ENCODE measurements around the gene MLST8.

MLST8 gene

DNA sequence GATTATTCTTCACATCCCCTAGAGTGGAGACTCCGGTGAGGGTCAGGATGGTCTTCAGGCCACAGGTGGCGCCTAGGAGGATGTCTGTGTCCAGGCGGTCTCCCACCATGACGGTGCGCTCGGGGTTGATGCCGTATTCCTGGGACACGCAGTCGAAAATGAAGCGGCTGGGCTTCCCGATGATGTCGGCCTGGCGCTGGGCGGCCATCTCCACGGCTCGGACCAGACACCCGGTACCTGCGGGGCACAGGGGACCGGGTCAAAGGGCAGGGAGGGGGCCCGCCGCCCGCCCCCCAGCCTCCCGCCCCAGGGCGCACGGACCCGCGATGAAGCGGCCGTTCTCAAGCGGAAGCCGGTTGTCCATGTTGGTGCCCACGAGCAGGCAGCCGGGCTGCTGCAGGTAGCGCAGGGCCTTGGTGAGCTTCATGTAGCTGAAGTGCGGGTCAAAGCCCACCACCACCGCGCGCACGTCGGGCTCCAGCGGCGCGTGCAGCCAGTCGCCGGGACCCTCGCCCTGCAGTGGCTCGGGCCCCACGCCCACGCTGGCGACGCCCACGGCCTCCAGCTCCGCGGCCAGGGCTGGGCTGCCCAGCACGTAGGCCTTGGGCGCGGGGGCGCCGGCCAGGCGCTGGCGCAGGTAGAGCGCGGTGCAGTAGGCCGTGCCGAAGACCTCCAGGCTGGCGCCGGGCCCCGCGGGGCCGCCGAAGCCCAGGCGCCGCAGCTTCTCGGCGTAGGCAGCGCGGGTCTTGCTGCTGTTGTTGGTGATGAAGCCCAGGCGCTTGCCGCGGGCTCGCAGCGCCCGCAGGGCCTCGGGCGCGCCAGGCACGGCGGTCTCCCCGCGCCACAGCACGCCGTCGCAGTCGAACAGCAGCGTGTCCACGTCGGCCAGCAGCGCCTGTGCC, 8.8 kb downstream of the MLST8 start:
- peaks cover 3 to 29% (median 22%) of the 10 kb centered on the region in 4 donors for H3K4me1 ChIP-seq
- no peaks in the 10 kb centered on the region for H3K9me3 ChIP-seq
- H3K27ac ChIP-seq = peak overlapping the region; percentile 77 to 80
- TF ChIP-seq, protein P1, sequence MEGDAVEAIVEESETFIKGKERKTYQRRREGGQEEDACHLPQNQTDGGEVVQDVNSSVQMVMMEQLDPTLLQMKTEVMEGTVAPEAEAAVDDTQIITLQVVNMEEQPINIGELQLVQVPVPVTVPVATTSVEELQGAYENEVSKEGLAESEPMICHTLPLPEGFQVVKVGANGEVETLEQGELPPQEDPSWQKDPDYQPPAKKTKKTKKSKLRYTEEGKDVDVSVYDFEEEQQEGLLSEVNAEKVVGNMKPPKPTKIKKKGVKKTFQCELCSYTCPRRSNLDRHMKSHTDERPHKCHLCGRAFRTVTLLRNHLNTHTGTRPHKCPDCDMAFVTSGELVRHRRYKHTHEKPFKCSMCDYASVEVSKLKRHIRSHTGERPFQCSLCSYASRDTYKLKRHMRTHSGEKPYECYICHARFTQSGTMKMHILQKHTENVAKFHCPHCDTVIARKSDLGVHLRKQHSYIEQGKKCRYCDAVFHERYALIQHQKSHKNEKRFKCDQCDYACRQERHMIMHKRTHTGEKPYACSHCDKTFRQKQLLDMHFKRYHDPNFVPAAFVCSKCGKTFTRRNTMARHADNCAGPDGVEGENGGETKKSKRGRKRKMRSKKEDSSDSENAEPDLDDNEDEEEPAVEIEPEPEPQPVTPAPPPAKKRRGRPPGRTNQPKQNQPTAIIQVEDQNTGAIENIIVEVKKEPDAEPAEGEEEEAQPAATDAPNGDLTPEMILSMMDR (IDR thresholded peaks at IDR 0.05) = no peak
- H3K27me3 ChIP-seq = no peaks in the 10 kb centered on the region
- peak overlapping the region; percentile 91 to 96 for H3K4me3 ChIP-seq
- DNase-seq = no peak
- intact Hi-C loops (cut with DNase I; ENCODE audit: low total_unique reads) = no loop called here
- H3K36me3 ChIP-seq = peaks cover under 1 to 23% (median 14%) of the 10 kb centered on the region in 3 donors

DNA sequence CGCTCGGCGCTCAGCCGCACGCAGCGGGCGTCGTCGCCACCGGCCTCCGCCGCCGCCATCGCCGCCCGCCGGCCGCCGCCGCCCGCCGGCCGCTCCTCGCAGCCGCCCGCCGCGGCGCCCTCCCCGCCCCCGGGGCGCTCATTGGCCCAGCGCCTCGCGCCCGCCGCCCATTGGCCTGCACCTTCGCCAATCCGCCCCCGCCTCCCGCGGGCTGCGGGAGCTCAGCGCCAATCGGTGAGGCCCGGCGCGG, 9.4 kb downstream of the MLST8 start, which contains the start of gene PGP:
PGP (minus strand) TSS at position 122 of the 250 bp plus-strand sequence; CDS start at position 59, 63 bp downstream.
- no peak for DNase-seq
- peak within 1 kb of the TSS; percentile 91 to 96 for H3K4me3 ChIP-seq
- H3K4me1 ChIP-seq = peaks cover 3 to 29% (median 22%) of the 10 kb centered on the region in 4 donors
- H3K36me3 ChIP-seq = peaks cover 0 to 17% (median 8%) of the 10 kb centered on the region in 3 donors
- H3K27ac ChIP-seq = peak within 1 kb of the TSS; percentile 77 to 80
- intact Hi-C loops (cut with DNase I; ENCODE audit: low total_unique reads) = no loop called here
- H3K9me3 ChIP-seq = no peaks in the 10 kb centered on the region
- TF ChIP-seq, protein P1 (IDR thresholded peaks at IDR 0.05) = no peak
- H3K27me3 ChIP-seq = no peaks in the 10 kb centered on the region

DNA sequence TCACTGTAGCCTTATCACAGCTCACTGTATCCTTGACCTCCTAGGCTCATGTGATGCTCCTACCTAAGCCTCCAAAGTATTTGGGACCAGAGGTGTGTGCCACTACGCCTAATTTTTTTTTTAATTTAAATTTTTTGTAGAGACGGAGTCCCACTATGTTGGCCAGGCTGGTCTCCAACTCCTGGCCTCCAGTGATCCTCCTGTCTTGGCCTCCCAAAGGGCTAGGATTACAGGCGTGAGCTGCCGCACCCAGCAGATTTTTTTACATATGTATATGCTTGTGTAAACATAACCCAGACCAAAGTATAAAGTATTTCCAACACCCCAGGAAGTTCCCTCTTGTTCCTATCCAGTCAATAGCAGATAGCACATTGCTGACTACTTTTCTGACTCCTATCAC, 11.1 kb downstream of the MLST8 start:
- Histone ChIP-seq H3K27me3 (no peaks in the 10 kb centered on the region), H3K9me3 (no peaks in the 10 kb centered on the region), H3K27ac (no peak overlapping the region), H3K36me3 (peaks cover 0 to 9% (median 8%) of the 10 kb centered on the region in 3 donors), H3K4me3 (no peak overlapping the region), H3K4me1 (peaks cover 3 to 29% (median 22%) of the 10 kb centered on the region in 4 donors)
- intact Hi-C loops (cut with DNase I; ENCODE audit: low total_unique reads) = no loop called here
- no peak for DNase-seq
- TF ChIP-seq, protein P1 (IDR thresholded peaks at IDR 0.05) = no peak

DNA sequence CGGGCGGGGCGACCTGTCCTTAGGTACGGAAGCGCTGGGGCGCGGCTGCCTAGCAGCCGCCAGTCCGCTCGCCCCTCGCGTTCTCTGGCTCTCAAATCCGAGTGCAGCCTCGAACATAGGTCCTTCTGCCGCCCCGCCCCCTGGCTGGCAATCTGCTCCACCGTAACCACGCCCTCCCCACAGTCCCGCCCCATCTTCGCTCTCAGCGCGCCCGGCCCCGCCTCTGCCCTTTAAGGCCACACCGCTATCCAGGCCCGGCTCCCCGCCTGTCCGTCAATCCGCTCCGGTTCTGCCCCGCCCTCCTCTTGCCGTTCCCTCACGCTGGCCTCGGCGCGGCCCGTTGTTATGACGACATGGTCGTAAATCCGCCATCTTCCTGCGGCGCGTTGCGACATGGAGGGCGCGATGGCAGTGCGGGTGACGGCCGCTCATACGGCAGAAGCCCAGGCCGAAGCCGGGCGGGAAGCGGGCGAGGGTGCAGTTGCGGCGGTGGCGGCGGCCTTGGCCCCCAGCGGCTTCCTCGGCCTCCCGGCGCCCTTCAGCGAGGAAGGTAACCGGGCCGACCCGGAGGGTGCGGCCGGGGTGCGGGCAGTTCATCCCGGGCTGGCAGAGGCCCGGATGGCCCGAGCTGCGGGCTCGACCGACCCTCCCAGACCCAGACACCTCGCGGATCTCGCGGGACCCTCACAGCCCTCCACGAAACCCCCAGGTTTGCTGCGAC, 18.1 kb downstream of the MLST8 start, which contains the start of gene E4F1:
E4F1 (plus strand) TSS at position 371 of the 721 bp plus-strand sequence; CDS start at position 394, 23 bp downstream.
- Histone ChIP-seq H3K27me3 (no peaks in the 10 kb centered on the region), H3K9me3 (no peaks in the 10 kb centered on the region), H3K27ac (peak within 1 kb of the TSS; percentile 83 to 85), H3K4me1 (peaks cover 0 to 33% (median 19%) of the 10 kb centered on the region in 4 donors), H3K4me3 (peak within 1 kb of the TSS; percentile 89 to 91), H3K36me3 (peaks cover 4 to 7% (median 6%) of the 10 kb centered on the region in 3 donors)
- TF ChIP-seq, protein P1 (IDR thresholded peaks at IDR 0.05) = no peak
- peak; percentile 99 to 100 for DNase-seq
- intact Hi-C loops (cut with DNase I; ENCODE audit: low total_unique reads) = loop anchor here (5.0 to 10.0 kb wide), 2 partner anchors 44 to 1489 kb away; partner anchors contain the start of gene RNPS1

GRCh38 chr16:2223942-2224486, 18.8 kb downstream of the MLST8 start:
- Histone ChIP-seq H3K27me3 (no peaks in the 10 kb centered on the region), H3K4me1 (peaks cover 0 to 33% (median 19%) of the 10 kb centered on the region in 4 donors), H3K36me3 (peaks cover 10 to 13% (median 13%) of the 10 kb centered on the region in 3 donors), H3K9me3 (no peaks in the 10 kb centered on the region), H3K27ac (peak overlapping the region; percentile 83 to 85), H3K4me3 (peak overlapping the region; percentile 89 to 91)
- peak; percentile 40 to 81 for DNase-seq
- intact Hi-C loops (cut with DNase I; ENCODE audit: low total_unique reads) = loop anchor here (5.0 to 10.0 kb wide), 2 partner anchors 43 to 1489 kb away; partner anchors contain the start of gene RNPS1
- TF ChIP-seq, protein P1 (IDR thresholded peaks at IDR 0.05) = no peak

All from tibial artery (tissue), 4 donors.